IMR-90 (cell line): ENCODE measurements around the gene DHCR7. TPM values are rescaled to one million over a fixed set of nuclear protein-coding genes. Genes with fewer than 3 reads are reported as not detected.

Experiments
- ATAC-seq: fragments of 200-7000 bp; cut with Tn5 transposase; 2 replicates; pipeline ENCODE4 v1.9.1; 2020; ENCODE audit warnings: low read depth, mild to moderate bottlenecking, moderate library complexity
- BruUV-seq: library from RNA; stranded (reverse); fragments of 400-500 nt; replicated peaks from 2 replicates; lab custom pipeline; 2021; lab: Mats Ljungman, UMichigan
- CTCF ChIA-PET: fragments of 300-600 bp; formaldehyde crosslinking; extraction: SDS; loops from one replicate; lab custom pipeline; 2021; ENCODE audit warnings: antibody characterized with exemption; lab: Yijun Ruan, JAX
- POLR2A ChIA-PET: fragments of 300-600 bp; sonication (Branson Sonifier 250); formaldehyde crosslinking; loops from one replicate; lab custom pipeline; 2022; ENCODE audit warnings: antibody characterized with exemption; ENCODE audit not compliant: unreplicated experiment; lab: Charles Lee
- DNase-seq: peaks from one replicate; pipeline ENCODE4 v3.0.0; 2013
- H2AFZ ChIP-seq: replicated peaks from 2 replicates; pipeline ENCODE3; 2013; ENCODE audit warnings: low read length, mild to moderate bottlenecking; ENCODE audit not compliant: poor library complexity
- H2AK5ac ChIP-seq: 2 replicates; pipeline ENCODE4 v1.6.1; 2013; ENCODE audit warnings: low read depth, low read length, inconsistent platforms
- H2AK9ac ChIP-seq: replicated peaks from 2 replicates; pipeline ENCODE3; 2013; ENCODE audit warnings: mild to moderate bottlenecking, low read depth, low read length, moderate library complexity; ENCODE audit not compliant: poor library complexity
- H2BK120ac ChIP-seq: 2 replicates; pipeline ENCODE4 v1.6.1; 2013; ENCODE audit warnings: low read depth, low read length, inconsistent platforms
- H2BK15ac ChIP-seq: 3 replicates; pipeline ENCODE4 v1.6.1; 2013; ENCODE audit warnings: low read depth, low read length, inconsistent platforms
- H2BK20ac ChIP-seq: 2 replicates; pipeline ENCODE4 v1.6.1; 2013; ENCODE audit warnings: low read depth, mild to moderate bottlenecking, inconsistent platforms, low read length, moderate library complexity
- H2BK5ac ChIP-seq: 2 replicates; pipeline ENCODE4 v1.6.1; 2013; ENCODE audit warnings: mild to moderate bottlenecking, low read depth, low read length, inconsistent platforms; ENCODE audit not compliant: poor library complexity, severe bottlenecking
- H3K14ac ChIP-seq: replicated peaks from 2 replicates; pipeline ENCODE4 v1.6.1; 2013; ENCODE audit warnings: low read depth, low read length, inconsistent platforms
- H3K18ac ChIP-seq: 2 replicates; pipeline ENCODE4 v1.6.1; 2013; ENCODE audit warnings: low read depth, low read length, control low read depth
- H3K23ac ChIP-seq: 2 replicates; pipeline ENCODE4 v1.6.1; 2013; ENCODE audit warnings: low read depth, low read length, inconsistent platforms
- H3K27ac ChIP-seq: 2 replicates; pipeline ENCODE4 v1.5.1; 2013; ENCODE audit warnings: mild to moderate bottlenecking, control low read depth, low read length; ENCODE audit not compliant: insufficient read depth
- H3K27me3 ChIP-seq: 2 replicates; pipeline ENCODE4 v1.6.1; 2013; ENCODE audit warnings: low read length; ENCODE audit not compliant: control insufficient read depth, insufficient read depth
- H3K36me3 ChIP-seq: 2 replicates; pipeline ENCODE4 v1.6.1; 2013; ENCODE audit warnings: low read length, mixed read lengths; ENCODE audit not compliant: control insufficient read depth, insufficient read depth
- H3K4ac ChIP-seq: 2 replicates; pipeline ENCODE4 v1.6.1; 2013; ENCODE audit warnings: low read depth, low read length, inconsistent platforms
- H3K4me1 ChIP-seq: 2 replicates; pipeline ENCODE4 v1.6.1; 2013; ENCODE audit warnings: low read length, mixed read lengths; ENCODE audit not compliant: control insufficient read depth, insufficient read depth
- H3K4me2 ChIP-seq: 2 replicates; pipeline ENCODE4 v1.6.1; 2013; ENCODE audit warnings: low read depth, mild to moderate bottlenecking, control low read depth, low read length, moderate library complexity
- H3K4me3 ChIP-seq: 2 replicates; pipeline ENCODE4 v1.5.1; 2013; ENCODE audit warnings: low read depth, mild to moderate bottlenecking, control low read depth, low read length, moderate library complexity; ENCODE audit not compliant: insufficient read depth
- H3K56ac ChIP-seq: 2 replicates; pipeline ENCODE4 v1.6.1; 2013; ENCODE audit warnings: low read length, inconsistent platforms; ENCODE audit not compliant: insufficient read depth; ENCODE audit errors: extremely low read depth
- H3K79me1 ChIP-seq, 2 experiments: 2 replicates each; pipeline ENCODE4 v1.6.1; 2013; ENCODE audit warnings: low read length in 2 of 2, inconsistent platforms in 1 of 2, low read depth in 1 of 2
- H3K9ac ChIP-seq: 2 replicates; pipeline ENCODE4 v1.6.1; 2013; ENCODE audit warnings: low read depth, low read length, control low read depth
- H3K9me1 ChIP-seq: 2 replicates; pipeline ENCODE4 v1.6.1; 2013; ENCODE audit warnings: low read length, inconsistent platforms; ENCODE audit not compliant: insufficient read depth
- H3K9me3 ChIP-seq: 2 replicates; pipeline ENCODE4 v1.6.1; 2013; ENCODE audit warnings: low read length; ENCODE audit not compliant: control insufficient read depth, insufficient read depth
- H4K20me1 ChIP-seq: 2 replicates; pipeline ENCODE4 v1.6.1; 2013; ENCODE audit warnings: low read length, inconsistent platforms; ENCODE audit not compliant: insufficient read depth
- H4K5ac ChIP-seq: 2 replicates; pipeline ENCODE4 v1.6.1; 2013; ENCODE audit warnings: mild to moderate bottlenecking, low read depth, low read length, control low read depth
- H4K8ac ChIP-seq, 2 experiments: 2 replicates each; pipeline ENCODE4 v1.6.1; 2013; ENCODE audit warnings: low read depth in 2 of 2, low read length in 2 of 2, control low read depth in 1 of 2, inconsistent platforms in 1 of 2
- H4K91ac ChIP-seq: 2 replicates; pipeline ENCODE4 v1.6.1; 2013; ENCODE audit warnings: low read depth, low read length, inconsistent platforms; ENCODE audit not compliant: insufficient read depth
- CEBPB ChIP-seq: IDR thresholded peaks from 2 replicates; pipeline ENCODE4 v1.6.1; 2012; ENCODE audit warnings: low read depth, low read length, improper control_type of control experiment
- MAZ ChIP-seq: IDR thresholded peaks from 2 replicates; pipeline ENCODE4 v1.6.1; 2012; ENCODE audit warnings: low read depth, mild to moderate bottlenecking, low read length, improper control_type of control experiment, moderate library complexity, borderline replicate concordance
- POLR2A ChIP-seq: IDR thresholded peaks from 2 replicates; pipeline ENCODE4 v1.6.1; 2012; ENCODE audit warnings: mild to moderate bottlenecking, low read depth, low read length
- RAD21 ChIP-seq: IDR thresholded peaks from 2 replicates; pipeline ENCODE4 v1.6.1; 2012; ENCODE audit warnings: low read length, improper control_type of control experiment
- WGBS, 2 experiments: methylation state at CpG; one replicate each; pipeline versions ENCODE4 v1.1.5 to v1.1.7; 2013; ENCODE audit warnings: missing lambda C conversion rate in 2 of 2; ENCODE audit not compliant: insufficient read length in 1 of 2; ENCODE audit errors: extremely low coverage in 2 of 2; 5-methylcytosine and 5-hydroxymethylcytosine counted together
- dilution Hi-C: fragments of 300-500 bp; cut with HindIII; formaldehyde crosslinking; loops from one replicate; pipeline ENCODE4 v1.14.3; 2018; ENCODE audit warnings: low sequenced_read_pairs; ENCODE audit not compliant: unreplicated experiment
- in situ Hi-C: fragments of 300-500 bp; cut with MboI; formaldehyde crosslinking; loops from 3 replicates; pipeline ENCODE4 v1.14.3; 2019; ENCODE audit warnings: low sequenced_read_pairs, inconsistent platforms, mixed read lengths
- intact Hi-C: fragments of 100-400 bp; cut with micrococcal nuclease; formaldehyde crosslinking; loops from 2 replicates; pipeline ENCODE4 v1.10.0; 2022
- polyA plus RNA-seq, 3 experiments: library from polyadenylated mRNA; depleted of rRNA; stranded (reverse); fragments of >200 nt; gene quantifications; 2 replicates each; pipeline ENCODE4 v1.2.3, GENCODE V29; 2012; ENCODE audit warnings: low replicate concordance in 1 of 3
- total RNA-seq: library from RNA; depleted of rRNA; stranded (reverse); fragments of >200 nt; gene quantifications from 2 replicates; pipeline ENCODE4 v1.2.3, GENCODE V29; 2012
- TF ChIP-seq, protein P1 (sequence below): fragments of 150-350 bp; IDR thresholded peaks from 2 replicates; pipeline ENCODE4 v1.6.1; 2016; ENCODE audit warnings: low read depth, mild to moderate bottlenecking, low read length, moderate library complexity, borderline replicate concordance

Gene DHCR7
- total and polyA plus RNA-seq, 2 of the 4 experiments (the other 2 are of a cell fraction), result 22.0 to 43.3 TPM

- no peak overlapping the region; the same call in 1 of the 2 replicates for H3K4me2 ChIP-seq
- H3K27ac ChIP-seq, result no peak overlapping the region
- H3K9me3 ChIP-seq, result no peaks in the 10 kb centered on the region
- no TSS peak for BruUV-seq
- no peak overlapping the region for H2BK20ac ChIP-seq
- peaks cover 5 to 11% of the 10 kb centered on the region in 2 experiments; a peak in 3 of 4 replicates for H3K79me1 ChIP-seq
- intact Hi-C loops (no loop called here), in situ Hi-C loops (no loop called here), dilution Hi-C loops (no loop called here)
- ChIA-PET POLR2A (no interaction called here), CTCF (no interaction called here)
- no peaks in the 10 kb centered on the region for H3K27me3 ChIP-seq
- no peak overlapping the region for H3K4me3 ChIP-seq
- no peak overlapping the region for H3K9ac ChIP-seq
- H4K5ac ChIP-seq, result no peak overlapping the region
- ATAC-seq (no peak), DNase-seq (peak; percentile 66)
- no peak overlapping the region for H3K14ac ChIP-seq
- H3K4ac ChIP-seq, result no peak overlapping the region
- no CpG with 5 or more reads among the region's 9 CpGs for WGBS, 2 experiments
- no peak overlapping the region for H2AK9ac ChIP-seq
- H4K8ac ChIP-seq, result no peak overlapping the region
- H2BK120ac ChIP-seq, result no peak overlapping the region
- H3K36me3 ChIP-seq, result peaks cover 6% of the 10 kb centered on the region; the same call in 1 of the 2 replicates
- H3K9me1 ChIP-seq, result no peaks in the 10 kb centered on the region
- no peak overlapping the region for H4K91ac ChIP-seq
- H3K18ac ChIP-seq, result no peak overlapping the region
- no peak overlapping the region for H3K23ac ChIP-seq
- peak overlapping the region; percentile 99 for H2AFZ ChIP-seq
- no peak overlapping the region for H3K56ac ChIP-seq
- no peak overlapping the region for H2BK5ac ChIP-seq
- H2AK5ac ChIP-seq, result peak overlapping the region; percentile 71; the same call in 1 of the 2 replicates
- no peak overlapping the region for H2BK15ac ChIP-seq
- TF ChIP-seq MAZ, result no peak
- TF ChIP-seq CEBPB, result peak; percentile 96
- no peak for TF ChIP-seq RAD21
- TF ChIP-seq, protein P1, sequence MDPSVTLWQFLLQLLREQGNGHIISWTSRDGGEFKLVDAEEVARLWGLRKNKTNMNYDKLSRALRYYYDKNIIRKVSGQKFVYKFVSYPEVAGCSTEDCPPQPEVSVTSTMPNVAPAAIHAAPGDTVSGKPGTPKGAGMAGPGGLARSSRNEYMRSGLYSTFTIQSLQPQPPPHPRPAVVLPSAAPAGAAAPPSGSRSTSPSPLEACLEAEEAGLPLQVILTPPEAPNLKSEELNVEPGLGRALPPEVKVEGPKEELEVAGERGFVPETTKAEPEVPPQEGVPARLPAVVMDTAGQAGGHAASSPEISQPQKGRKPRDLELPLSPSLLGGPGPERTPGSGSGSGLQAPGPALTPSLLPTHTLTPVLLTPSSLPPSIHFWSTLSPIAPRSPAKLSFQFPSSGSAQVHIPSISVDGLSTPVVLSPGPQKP, result no peak
- no peak for TF ChIP-seq POLR2A
- H4K20me1 ChIP-seq, result no peaks in the 10 kb centered on the region
- H3K4me1 ChIP-seq, result peaks cover 5% of the 10 kb centered on the region
Observed at GRCh38 chr11:71446942-71447688, 1.1 kb downstream of the DHCR7 start.
